NCI-H1436 treated with DMSO at 0.1 percent for 48 hours (cell line): ENCODE results near the gene WBP2NL.
"Not testable (repeated sequence)": the region's sequence is repeated elsewhere in the genome, so short reads cannot be mapped to it uniquely, and the experiment has no call there.

ENCODE experiments used
- DNase-seq: peaks from one replicate; lab custom pipeline; 2025; lab: John Stamatoyannopoulos, UW

WBP2NL gene

DNA sequence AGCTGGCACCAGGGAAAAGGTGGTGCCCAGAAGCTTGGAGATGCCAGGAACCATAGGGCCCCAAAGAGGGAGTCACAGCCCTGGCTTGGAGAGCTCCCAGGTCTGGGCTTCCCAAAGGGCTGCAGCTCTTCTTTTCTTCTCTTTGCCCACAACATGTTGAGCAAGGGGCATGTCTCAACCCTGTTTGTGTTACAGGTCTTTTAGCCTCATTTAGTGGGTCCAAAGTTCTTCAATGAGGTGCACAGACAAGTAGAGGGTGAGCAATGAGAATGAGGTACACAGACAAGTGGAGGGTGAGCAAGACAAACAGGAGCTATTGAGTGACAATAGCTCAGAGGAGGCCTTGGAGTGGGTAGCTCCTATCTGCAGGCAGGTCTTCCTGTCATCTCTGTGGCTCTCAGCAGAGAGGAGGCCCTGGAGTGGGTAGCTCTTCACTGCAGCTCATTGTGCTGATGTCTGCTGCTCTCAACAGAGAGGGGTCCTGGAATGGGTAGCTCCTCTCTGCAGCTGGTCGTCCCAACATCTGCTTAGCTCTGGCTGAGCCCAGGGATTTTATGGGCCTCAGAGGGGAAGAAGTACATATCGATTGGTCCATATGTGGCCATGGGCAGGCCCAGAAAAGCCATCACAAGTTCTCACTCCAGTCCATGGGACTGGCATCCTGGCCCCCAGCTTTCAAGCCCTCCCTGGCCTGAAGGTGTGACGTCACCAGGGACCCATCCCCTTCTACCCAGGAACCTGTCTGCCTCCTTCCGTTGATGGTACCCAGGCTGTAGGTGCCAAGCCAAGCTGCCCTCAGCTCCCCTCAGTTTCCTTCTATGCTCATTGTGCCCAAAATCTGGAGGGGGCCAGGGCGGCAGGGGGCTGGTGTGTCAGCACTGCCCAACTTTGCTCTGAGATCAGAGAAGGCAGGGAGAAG is 34.9 kb downstream of the WBP2NL start:
- DNase-seq = no peak

DNA sequence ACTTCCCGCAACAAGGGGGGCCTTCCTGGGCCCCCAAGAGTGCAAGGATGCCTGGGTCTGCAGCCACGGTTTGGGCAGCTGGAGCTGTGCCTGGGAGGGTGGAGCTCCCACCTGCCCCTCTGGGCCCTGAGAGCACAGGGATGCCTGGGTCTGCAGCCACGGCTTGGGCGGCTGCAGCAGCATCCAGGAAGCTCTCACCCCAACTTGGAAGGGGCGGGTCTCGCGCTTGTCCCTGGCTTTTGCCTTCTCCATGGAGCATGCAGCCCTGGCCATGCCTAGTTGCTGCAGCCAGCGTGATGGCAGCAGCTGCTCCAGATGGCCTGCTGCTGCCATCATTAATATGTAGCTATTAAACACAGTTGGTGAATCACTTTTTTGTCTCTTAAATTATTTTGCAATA is 36.7 kb downstream of the WBP2NL start:
- no peak for DNase-seq

DNA sequence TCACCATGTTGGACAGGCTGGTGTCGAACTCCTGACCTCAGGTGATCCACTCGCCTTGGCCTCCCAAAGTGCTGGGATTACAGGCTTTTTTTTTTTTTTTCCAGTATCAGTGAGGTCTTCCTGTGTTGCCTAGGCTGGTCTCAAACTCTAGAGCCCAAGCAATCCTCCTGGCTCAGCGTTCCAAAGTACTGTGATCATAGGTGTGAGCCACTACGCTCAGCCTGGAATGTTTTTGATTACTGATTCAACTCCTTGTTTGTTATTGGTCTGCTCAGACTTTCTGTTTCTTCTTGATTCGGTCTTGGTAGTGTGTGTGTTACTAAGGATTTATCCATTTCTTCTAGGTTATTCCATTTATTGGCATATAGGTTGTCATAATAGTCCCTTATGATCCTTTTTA is 40.7 kb downstream of the WBP2NL start:
- no peak for DNase-seq

DNA sequence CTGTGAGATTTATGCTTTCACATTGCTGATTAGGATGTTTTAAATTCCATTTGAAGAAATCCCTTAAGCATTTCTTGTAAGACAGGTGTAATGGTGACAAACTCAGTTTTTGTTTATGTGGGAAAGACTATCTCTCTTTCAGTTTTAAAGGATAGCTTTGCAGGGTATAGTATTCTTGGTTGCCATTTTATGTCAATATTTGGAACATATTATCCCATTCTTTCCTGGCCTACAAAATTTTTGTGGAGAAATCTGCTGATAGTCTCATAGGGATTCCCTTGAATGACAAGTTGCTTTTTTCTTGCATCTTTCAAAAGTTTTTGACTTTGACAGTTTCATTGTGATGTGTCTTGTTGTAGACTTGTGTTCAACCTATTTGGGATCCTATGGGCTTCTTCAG is 43.2 kb downstream of the WBP2NL start:
- DNase-seq = no peak

DNA sequence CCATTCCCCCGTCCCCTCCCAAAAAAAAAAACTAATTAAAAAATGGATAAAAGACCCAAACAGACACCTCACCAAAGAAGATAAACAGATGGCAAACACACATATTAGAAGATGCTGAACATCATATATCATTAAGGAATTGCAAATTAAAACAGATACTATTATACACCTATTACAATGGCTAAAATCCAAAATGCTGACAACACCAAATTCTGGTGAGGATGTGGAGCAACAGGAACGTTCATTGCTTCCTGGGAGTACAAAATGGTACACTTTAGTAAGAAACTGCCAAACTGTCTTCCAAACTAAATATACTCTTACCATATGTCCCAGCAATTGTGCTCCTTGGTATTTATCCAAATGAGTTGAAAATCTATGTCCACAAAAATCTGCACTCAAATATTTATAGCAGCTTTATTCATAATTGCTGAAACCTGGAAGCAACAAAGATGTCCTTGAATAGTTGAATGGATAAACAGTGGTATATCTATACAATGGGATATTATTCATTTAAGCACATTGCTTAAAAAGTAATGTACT is 52.1 kb downstream of the WBP2NL start:
- no peak for DNase-seq

DNA sequence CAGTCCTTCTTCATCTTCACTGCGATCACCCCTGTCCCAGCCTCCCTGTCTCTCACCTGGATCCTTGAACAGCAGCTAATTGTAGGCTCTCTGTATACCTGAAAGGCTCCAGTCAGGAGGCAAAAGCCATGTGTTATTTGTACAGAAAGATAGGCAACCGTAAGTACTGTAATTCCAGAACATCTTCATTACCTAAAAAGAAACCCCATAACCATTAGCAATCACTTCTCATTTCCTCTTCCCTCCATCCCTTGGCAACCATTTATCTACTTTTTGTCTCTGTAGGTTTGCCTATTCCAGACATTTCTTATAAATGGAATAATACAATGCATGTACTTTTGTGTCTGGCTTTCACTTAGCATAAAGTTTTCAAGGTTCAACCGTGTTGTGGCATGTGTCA is 54.2 kb downstream of the WBP2NL start:
- DNase-seq = no peak

DNA sequence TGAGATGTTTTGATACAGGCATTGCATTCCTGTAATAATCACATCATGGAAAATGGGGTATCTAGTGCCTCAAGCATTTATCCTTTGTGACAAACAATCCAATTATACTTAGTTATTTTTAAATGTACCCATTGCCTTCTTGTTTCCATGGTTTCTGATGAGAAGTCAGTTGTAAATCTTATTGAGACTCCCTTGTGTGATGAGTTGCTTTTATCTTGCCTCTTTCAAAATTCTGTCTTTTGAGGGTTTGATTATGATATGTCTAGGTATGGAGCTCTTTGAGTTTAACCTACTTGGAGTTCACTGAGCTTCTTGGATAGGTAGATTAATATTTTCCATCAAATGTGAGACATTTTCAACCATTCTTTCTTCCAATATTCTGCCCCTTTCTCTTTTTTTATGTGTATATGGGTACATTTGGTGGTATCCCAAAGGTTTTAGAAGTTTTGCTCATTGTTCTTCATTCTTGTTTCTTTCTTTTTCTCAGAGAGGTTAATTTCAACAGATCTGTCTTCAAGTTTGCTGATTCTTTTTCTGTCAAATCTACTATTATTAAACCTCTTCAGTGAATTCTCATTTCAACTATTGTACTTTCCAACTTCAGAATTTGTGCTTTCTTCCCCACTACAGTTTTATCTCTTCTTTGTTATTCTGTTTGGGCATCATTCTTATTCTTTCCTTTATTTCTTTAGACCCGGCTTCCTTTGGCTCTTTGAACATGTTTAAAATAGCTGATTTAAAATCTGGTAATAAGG is 58.3 kb downstream of the WBP2NL start:
- no peak for DNase-seq

DNA sequence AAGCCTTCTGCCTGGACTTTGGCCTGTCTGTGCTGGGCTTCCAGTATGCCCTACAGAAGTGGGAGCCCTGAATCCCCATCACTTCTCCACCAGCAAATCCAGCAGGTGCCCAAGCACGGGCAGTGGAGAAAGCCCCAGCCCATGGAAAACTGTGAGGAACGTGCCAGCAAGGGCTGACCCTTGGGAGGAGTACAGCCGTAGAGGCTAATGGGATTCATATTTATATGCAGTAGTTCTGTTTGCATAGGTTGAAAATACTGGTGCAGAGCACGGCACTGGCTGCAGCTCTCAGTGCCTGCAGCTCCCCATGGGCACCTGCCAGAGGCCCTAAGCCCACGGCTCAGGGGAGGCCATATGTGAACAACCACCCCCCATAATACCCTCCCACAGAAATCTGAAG is 61.9 kb downstream of the WBP2NL start:
- DNase-seq = no peak

DNA sequence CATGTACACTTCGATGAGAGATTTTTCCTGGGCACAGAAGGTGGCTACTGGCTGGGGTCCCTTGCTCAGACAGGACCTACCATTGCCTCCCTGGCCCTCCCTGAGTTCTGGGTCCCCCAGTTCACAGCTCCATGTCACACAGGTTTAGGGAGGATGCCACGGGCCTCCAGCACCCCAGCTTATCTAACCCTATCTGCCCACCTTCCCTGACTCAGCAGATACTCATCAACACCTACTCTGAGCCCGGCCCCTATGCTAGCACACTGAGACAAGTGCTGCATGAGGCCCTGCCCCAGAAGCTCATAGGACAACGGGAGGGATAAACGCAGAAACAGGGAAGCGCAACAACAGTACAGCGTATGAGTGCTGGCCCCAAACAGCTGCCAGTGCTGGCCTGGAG is 62.5 kb downstream of the WBP2NL start:
- no peak for DNase-seq

DNA sequence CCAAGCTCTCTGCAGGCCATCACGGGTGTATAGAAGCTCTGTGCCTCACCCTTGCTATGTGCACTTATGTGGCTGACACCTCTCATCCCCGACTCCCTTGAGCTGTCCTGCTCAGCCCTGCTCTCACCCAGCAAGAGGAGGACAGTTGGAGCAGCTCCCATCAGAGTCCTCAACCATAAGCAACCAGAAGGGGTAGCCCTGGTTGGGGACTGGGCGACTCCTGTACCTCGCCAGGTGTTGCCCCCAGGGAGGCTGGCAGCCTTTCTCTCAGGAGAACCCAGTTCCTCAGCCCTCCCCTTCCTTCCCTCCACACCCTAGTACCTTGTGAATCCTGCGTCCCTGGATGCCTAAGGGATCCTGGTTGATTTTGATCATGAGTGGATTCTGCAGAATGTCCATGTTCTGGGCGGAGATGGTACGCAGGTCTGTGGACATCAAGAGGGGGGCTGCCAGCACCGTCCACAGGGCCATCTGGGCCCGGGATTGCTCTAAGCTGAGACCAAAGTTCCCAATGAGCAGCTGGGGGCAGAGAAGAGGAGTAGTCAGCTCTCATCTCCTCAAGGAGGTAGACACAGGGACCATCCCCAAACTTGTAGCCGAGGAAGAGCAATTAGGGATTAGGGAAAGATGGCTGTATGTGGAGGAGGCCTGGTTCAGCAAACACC is 64.0 kb downstream of the WBP2NL start:
- no peak for DNase-seq

DNA sequence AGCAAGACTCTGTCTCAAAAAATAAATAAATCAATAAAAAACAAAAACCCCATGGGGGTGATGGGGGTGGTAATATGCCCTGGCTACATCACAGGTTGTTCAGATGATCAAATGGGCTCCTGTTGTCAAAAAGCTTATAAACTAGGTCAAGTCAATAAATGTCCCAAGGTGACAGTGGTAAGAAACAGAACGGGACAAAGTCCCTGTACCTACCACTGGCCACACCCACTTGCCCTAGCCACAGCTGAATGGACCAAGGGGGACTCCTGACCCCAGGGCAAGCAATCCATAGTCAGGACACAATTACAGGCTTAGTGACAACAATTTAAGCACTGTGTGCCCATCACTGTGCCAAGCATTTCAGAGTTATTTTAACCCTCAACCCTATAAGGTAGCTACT is 66.0 kb downstream of the WBP2NL start:
- no peak for DNase-seq

DNA sequence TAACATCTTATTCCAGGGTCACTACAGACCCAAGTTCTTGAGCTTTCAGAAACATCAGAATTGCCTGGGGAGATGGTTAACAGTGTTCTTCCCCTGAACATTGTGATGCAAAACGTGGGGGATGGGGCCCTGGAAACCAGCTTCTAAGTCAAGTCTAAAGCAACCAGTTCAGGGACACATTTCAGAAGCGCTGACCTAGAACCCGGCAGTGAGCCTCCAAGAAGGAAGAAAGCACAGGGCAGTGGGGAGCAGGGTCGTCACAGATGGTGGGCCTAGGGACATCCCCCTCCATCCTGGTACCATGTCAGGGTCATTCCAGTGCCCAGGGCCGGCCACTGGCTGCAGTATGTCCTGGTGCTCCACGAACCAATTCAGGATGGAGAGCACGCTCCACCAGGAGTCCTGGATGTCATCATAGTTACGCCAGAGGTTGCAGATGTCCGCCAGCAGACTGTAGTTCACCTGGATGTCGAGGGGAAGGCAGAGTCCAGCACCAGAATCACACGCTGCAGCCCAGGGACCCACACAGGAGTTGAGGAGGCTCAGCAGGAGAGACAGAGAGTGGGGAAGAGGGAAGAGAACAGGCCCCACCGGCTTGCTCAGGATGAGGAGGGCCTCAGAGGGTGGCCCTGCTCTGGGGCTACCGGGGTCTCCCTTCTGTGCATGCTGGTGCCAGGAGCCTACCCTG is 67.0 kb downstream of the WBP2NL start:
- no peak for DNase-seq

DNA sequence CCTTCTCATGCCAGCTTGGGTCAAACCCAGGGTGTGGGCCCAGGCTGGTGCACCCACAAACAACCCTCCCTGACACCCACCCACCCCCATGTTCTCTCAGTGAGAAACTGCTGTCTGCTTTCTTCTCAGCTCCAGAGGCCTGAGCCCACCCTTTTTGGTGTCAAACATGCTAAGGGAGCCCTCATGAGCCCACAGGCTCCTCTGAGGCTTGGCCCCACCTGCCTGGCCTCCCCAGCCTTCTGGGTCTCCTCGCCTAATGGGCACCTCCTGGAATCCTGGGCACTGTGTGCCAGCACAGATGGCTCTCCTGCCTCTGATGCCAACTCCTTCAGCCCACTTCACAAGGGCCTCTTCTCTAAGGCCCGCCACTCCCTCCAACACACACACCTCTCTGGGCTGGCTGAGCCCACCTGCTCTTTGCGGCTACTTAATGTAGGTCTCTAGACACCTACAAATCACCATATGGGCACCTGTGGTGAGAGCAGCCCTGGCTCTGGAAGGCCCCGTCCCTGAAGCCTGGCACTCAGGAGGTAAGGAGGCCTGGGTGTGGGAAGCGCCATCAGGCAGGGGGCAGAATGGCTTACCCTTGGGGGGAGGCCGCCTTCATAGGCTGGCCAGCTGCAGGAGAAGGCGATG is 67.7 kb downstream of the WBP2NL start:
- DNase-seq = no peak

DNA sequence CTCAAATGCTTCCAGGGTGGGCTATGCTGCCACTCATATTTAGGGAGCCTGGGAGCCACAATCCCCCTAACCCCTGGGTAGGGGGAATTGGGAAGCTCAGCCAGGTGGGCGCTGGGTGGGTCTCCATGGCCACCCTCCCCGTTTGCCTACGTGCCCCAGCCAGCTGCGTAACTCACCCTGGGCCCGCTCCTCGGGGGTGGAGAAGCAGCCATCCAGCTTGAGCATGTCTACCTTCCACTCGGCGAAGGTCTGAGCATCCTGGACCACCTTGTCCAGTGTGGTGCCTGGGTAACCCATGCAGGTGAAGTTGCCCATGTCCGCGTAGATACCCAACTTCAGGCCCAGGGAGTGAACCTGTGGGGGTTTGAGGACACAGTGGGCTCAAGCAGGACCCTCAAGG is 68.3 kb downstream of the WBP2NL start:
- DNase-seq = no peak

DNA sequence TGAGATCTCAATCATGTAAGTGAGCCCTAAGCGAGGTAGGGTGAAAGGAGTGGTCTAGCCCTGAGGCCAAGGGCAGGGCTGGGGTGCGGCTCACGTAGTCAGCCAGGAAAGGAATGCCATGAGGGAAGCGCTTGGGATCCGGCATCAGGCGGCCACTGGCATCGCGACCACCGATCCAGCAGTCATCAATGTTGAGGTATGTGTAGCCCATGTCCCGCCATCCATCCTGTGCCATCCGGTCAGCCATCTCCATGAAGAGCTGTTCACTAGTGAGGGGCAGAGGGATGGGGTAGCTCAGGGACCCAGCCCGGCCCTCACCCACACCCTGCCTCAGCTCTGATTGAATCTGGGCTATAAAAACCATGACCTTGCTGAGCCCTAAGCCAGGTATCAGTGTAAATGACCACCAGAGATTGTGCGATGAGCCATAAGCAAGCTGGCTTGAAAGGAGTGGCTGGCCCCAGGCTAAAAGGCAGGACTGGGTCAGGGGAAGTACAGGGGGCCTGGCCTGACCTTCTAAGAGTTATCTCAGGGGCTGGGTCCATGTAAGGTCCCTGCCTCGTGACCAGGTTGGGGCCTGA is 69.2 kb downstream of the WBP2NL start:
- no peak for DNase-seq

DNA sequence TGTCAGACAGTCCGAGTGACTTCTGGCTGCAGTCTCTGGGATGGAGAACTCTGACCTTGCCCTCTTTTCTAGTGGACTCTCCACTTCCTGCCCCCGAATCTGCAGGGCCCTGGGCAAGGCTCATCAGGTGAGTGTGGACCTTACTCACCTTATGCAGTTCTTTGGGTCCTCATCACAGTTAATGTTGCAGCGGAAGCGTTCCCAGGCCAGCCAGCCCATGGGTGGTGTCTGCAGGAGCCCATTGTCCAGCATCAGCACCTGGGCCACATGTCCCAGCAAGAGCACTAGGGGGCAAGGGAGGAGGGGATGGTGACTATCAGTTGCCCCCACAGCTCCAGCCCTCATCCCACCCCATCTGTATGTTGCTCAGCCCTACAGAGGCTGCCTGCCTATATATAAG is 69.7 kb downstream of the WBP2NL start:
- no peak for DNase-seq

DNA sequence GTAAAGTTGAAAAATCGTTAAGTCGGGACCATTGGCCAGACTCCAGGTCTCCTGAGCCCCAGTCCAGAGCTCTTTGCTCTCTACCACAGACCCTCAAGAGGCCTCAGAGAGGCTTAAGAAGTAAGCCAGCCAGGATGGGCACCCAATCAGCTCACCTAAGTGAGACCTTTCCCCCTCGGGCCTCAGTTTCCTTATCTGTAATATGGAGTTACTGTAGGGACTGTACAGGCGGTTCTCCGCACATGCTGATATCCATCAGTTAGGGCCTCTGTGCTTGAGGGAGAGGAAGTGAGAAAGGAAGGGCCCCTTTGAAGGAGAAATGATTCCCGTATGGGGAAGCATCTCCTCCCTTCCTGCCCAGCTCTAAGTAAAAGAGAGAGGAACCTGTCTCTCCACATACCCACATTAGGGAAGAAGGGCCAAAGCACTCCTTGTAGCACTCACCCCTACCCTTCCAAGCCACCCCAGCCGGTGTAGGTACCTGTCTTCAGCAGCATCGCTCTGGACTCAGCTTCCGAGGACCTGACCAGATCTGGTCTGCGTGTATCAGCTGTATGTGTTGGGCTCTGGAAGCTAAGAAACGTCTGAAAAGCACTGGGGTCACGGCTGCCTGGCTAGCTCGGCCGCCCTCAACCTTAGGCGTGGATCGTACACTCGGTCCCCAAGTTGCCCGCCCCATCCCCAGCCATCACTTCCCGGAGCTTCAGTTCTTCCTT is 71.4 kb downstream of the WBP2NL start:
- no peak for DNase-seq

DNA sequence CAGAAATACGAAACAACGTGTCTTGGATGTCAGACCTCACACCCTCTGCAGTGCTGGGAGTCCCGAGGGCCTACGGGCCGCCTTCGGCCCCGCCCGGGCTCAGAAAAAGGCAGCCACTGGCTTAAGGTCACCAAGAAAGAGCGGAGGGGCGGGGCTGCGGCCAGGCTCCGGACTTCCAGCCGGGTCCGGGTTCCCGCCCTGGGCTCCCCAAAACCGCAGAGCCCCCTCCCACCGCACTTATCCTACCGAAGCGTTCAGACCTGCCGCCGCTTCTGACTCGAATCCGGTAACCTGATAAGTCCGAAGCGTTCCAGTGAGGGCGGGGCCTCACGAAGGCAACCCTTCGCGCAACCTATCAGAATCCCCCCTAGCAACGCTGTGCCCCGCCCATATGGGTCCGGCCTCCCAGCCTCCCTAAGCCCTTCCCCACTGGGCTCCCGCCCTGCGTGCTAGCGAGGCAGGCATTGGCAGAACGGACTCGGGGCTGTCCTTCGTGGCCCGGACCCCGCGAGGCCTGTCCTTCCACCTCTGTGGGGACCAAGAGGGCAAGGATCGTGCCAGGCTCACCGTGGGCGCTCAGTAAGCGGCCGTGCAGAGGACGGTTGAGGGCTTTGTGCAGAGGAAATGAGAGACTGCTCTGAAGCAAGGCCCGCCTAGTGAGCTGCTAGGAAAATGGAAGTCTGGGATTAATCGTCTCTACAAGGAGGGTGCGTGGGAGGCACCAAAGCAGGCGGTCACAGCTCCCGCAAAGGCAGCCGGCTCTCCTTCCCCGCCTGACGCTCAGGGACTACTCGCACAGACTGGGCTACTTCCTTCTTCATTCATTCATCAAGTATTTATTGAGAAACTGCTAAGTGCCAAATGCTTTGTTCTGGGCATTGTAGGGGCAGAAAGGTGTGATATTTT is 72.2 kb downstream of the WBP2NL start, which contains the start of gene NAGA:
Gene NAGA, minus strand, starts transcription at position 296 of the 906 bp plus-strand sequence. CDS start 515 bp downstream, outside the sequence.
- DNase-seq = peak; percentile 92

DNA sequence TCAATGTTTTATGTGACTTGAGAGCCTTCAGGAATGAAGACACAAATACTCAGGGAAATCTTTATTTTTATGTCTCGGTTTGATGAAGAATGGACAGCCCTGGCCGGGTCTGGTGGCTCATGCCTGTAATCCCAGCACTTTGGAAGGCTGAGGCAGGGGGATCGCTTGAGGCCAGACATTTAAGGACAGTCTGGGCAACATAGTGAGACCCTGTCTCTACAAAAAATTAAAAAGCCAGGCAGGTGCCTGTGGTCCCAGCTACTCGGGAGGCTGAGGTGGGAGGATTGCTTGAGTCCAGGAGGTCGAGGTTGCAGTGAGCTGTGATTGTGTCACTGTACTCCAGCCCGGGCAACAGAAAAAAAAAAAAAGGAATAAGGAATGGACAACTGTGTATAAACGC is 72.9 kb downstream of the WBP2NL start:
- DNase-seq = not testable (repeated sequence)
